Dermis blood vessel endothelial cell (primary cell): ENCODE measurements around the gene WEE1. TPM values are rescaled to one million over a fixed set of nuclear protein-coding genes. Genes with fewer than 3 reads are reported as not detected.

Experiments used
- DNase-seq: peaks from one replicate; pipeline ENCODE4 v3.0.0; 2010
- total RNA-seq: library from RNA; depleted of rRNA; stranded (reverse); fragments of >200 nt; gene quantifications from 2 replicates; pipeline ENCODE4 v1.2.3, GENCODE V29; 2014

Gene WEE1
- total RNA-seq, 1 donor from 2014 or later, result 35.1 TPM

- no peak for DNase-seq
Observed at GRCh38 chr11:9567401-9567800, 6.1 kb upstream of the WEE1 start.

- no peak for DNase-seq
Observed at GRCh38 chr11:9568161-9568853, 5.2 kb upstream of the WEE1 start.

GRCh38 chr11:9568854-9569587, 4.4 kb upstream of the WEE1 start:
- peak; percentile 80 for DNase-seq

GRCh38 chr11:9569588-9570164, 3.8 kb upstream of the WEE1 start:
- no peak for DNase-seq

GRCh38 chr11:9570313-9571025, 3.0 kb upstream of the WEE1 start:
- no peak for DNase-seq

GRCh38 chr11:9571071-9571762, 2.3 kb upstream of the WEE1 start:
- no peak for DNase-seq

- DNase-seq, result no peak
Observed at GRCh38 chr11:9571763-9572115, 1.7 kb upstream of the WEE1 start.

- peak; percentile 45 for DNase-seq
Observed at GRCh38 chr11:9573775-9574621, 528 bp downstream of the WEE1 start.

- peak; percentile 63 for DNase-seq
Observed at GRCh38 chr11:9574622-9575259, 1.3 kb downstream of the WEE1 start.

- DNase-seq, result peak; percentile 92
Observed at GRCh38 chr11:9575260-9576240, 2.1 kb downstream of the WEE1 start.

- DNase-seq, result peak; percentile 18
Observed at GRCh38 chr11:9576701-9577381, 3.4 kb downstream of the WEE1 start.

- no peak for DNase-seq
Observed at GRCh38 chr11:9577556-9577955, 4.1 kb downstream of the WEE1 start.

- DNase-seq, result no peak
Observed at GRCh38 chr11:9580894-9581293, 7.4 kb downstream of the WEE1 start.

- no peak for DNase-seq
Observed at GRCh38 chr11:9581556-9582161, 8.2 kb downstream of the WEE1 start.

- no peak for DNase-seq
Observed at GRCh38 chr11:9590717-9591116, 17.2 kb downstream of the WEE1 start.

- DNase-seq, result no peak
Observed at GRCh38 chr11:9594267-9595046, 21.0 kb downstream of the WEE1 start.

- no peak for DNase-seq
Observed at GRCh38 chr11:9596926-9597464, 23.5 kb downstream of the WEE1 start.

- no peak for DNase-seq
Observed at GRCh38 chr11:9600166-9600565, 26.7 kb downstream of the WEE1 start.
